HG03442 (cell line): ENCODE measurements around the gene CRYBB2.
"Not testable (repeated sequence)": the region's sequence is repeated elsewhere in the genome, so short reads cannot be mapped to it uniquely, and the experiment has no call there.

Source experiments
- ATAC-seq: cut with Tn5 transposase; IDR thresholded peaks from one replicate; pipeline ENCODE4 v1.9.1; 2021; ENCODE audit warnings: mild to moderate bottlenecking, moderate library complexity; ENCODE audit not compliant: unreplicated experiment

CRYBB2 gene

DNA sequence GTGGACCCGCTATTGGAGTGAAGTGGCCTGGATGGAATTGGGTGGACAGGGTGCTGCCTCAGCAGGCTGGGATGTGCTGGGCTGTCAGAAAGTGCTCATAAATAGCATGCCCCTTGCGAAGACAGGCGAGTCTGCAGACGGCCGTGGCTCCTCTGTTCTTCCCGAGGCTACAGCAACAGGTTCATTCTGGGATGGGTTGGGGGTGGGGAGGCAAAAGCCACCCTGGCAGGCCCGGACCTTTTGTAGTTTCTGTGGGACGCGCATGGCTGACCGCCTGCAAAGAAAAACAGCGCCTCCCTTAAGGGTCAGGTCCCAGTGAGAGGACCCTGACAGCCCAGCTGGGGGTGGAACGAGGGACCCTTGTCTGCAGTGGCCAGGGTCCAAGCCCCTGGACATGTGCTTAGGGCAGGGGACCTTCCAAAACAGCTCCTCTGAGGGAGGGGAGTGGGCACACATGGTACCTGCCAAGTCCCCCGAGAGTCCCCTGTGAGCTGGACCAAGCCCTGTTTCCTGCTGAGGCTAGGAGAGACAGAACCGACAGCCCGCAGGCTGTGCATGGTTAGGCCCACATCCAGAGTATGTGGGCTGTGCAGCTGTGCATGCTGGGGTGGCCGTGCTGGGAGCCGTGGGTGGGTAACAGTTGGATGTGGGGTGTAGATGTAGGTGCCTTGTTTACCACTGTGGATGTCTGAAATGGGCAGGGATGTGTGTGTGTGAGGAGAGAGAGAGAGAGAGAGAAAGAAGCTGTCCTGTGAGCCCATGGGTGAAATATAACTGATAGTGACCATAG is 19.5 kb upstream of the CRYBB2 start, which contains the start of gene CRYBB3:
Gene CRYBB3, plus strand, starts transcription at position 128 of the 790 bp plus-strand sequence. CDS start 1,539 bp downstream, outside the sequence.
- no peak for ATAC-seq

DNA sequence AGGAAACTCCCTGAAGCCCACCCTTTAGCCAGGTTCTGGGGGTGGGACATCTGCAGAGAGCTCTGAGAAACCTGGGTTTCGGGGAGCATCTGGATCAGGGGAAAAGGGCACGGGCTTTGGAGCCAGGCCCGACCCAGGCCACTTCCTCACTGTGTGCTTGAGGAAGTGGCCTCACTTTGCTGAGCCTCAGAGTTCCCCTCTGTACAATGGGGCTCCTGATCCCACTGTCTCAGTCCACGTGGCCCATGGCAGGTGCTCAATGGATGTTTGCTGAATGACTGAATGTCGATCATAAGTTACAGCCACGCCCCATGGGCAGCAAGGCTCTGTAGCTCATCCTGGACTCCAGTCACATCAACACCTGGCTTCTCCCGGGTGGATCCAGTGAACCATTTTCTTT is 18.5 kb upstream of the CRYBB2 start:
- ATAC-seq: no peak

DNA sequence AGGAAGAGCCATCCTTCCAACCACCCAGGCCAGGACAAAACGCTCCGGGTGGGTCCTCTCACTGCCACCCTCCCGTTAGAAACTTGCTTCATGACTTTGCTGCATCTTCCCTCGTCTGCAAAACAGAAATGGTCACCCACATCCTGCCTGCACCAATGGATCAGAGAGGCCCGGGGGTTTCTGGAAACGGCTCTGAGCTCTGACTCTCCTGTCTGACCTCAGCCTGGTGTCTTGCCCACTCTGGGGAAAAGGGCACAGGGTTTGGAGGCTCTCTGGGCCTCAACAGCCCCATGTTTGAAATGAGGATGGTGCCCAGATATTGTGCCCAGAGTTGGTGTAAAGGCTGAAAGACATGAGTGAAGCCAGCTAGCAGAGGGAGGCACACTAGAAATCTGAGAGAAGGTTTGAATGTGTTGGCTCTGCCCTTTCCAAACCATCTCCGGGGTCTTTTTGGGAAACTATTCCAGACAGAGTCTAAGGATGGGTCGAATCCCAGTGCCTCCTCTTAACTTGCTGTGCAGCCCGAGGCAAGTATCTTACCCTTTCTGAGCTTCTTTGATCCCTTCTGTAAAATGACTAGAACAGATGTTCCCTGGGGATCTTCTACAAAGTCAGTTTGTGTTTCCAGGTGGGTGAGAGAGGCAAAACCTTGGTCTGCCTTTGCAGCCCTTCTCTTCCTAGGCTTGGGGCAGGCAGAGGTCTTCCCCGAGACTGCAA is 17.7 kb upstream of the CRYBB2 start:
- no peak for ATAC-seq

DNA sequence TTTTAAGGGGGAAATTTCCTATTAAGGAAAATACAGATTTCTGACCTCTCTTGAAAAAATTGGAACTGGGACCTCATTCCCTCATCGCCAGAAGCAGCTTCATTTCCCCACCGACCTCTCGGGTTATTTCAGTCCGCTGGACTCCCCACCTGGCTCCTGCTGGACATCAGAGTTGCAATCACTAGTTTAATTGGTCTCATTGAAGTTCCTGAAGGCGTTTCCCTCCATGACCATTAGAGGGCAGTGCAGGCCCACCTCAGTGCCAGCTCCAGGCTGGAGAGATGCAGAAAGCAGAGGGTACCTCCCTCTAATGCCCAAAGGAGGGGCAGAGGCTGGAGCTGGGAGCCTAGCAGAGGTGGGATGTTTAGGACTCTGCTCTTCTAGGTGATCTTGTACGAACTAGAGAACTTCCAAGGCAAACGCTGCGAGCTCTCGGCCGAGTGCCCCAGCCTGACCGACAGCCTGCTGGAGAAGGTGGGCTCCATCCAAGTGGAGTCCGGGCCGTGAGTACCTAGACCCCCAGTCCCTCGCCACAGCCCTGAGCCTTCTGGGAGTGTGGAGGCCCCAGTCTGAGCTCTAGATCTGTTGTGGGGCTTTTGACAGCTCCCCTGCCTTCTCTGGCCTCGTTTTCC is 17.0 kb upstream of the CRYBB2 start:
- no peak for ATAC-seq

DNA sequence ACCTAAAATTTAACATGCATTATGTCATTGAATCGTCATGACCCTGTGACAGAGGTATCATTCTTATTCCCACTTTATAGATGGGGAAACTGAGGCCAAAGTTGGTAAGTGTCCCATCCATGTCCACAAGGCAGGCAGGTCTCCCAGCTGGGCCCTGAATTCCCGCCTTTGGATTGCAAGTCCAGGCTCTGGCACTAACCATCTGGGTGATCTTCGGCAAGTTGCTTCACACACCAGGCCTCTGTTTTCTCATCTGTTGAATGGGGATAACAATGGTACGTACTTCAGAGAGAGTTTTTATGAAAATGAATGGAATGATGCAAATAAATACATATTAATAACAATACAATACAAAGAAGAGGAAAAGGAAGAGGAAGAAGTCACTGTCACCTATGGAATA is 16.4 kb upstream of the CRYBB2 start:
- no peak for ATAC-seq

DNA sequence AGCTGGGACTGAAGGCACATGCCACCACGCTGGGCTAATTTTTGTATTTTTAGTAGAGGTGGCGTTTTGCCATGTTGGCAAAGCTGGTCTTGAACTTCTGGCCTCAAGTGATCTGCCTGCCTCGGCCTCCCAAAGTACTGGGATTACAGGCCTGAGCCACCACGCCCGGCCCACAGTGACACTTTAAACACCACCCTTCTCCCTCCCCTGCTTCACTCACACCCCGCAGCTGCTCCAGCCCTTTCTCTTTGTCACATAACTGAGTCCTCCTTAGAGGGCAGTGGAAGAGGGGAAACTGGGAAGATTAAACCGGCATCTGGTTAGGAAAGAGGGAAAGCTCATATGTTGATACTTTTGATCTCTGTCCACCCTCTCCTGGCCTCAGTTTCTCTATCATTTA is 14.9 kb upstream of the CRYBB2 start:
- ATAC-seq: not testable (repeated sequence)

DNA sequence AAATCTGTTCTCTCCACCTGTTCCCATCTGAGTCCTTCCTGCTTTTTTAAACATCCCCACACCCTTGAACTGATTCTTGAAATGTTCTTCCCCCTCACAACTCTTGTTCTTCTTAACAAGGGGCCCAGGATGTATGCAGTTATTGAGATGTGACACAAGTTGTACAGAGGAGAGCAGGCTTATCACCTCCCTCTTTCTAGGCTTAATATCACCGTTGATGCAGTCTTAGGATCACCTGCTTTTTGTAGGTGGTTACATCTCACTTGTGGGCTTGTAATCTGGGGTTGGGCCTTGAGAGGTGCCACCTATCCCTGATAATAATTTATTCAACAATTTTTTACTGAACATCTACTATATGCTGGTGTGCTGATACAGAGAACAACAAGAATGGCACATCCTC is 13.6 kb upstream of the CRYBB2 start:
- ATAC-seq: no peak

DNA sequence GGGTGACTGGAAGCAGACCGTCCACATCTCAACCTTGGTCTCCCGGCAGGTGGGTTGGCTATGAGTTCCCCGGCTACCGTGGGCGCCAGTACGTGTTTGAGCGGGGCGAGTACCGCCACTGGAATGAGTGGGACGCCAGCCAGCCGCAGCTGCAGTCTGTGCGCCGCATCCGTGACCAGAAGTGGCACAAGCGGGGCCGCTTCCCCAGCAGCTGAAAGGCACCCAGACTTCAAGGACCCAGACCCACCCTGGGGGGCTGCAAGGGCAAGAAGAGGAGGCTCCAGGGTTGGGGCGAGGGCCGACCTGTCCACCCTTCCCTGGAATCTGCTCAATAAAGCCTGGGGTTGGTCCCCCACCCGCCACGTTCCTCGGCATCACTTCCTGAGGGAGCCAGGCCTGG is 12.4 kb upstream of the CRYBB2 start:
- ATAC-seq: no peak

DNA sequence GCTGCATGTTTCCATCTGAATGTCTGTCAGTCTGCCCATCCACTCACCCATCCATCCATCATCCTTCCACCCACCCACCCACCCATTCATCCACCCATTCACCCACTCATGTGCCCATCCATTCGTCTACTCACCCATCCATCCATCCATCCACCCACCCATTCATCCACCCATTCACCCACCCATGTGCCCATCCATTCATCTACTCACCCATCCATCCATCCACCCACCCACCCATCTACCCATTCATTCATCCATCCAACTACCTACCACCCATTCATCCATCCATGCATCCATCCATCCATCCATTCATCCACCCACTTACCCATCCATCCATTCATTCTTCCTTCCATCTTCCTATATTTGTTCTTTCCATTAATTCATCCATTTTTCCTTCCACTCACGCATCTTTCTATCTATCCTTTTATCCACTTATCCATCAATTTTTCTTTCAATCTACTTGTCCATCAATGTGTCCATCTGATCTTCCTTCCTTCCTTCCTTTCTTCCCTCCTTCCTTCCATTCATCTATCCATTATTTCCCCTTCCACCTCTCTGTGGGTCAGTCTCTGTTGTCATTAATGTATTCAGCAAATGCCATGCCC is 11.8 kb upstream of the CRYBB2 start:
- no peak for ATAC-seq

DNA sequence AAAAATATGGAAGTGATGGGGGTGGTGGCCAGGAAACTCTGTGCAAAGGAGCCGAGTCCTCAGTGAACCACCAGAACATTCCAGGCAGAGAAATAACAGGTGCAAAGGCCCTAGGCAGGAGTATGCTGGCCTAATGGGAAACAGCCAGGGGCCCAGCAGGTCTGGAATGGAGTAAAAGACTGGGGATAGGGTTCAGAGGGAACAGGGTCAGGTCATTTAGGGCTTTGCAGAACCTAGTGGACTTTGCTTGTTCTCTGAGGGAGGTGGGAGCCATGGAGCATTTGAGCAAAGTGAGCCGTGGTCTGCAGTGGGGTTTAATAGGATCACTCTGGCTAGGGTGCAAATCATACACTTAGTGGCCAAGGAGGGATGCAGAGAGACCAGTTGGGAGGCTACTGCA is 11.1 kb upstream of the CRYBB2 start:
- no peak for ATAC-seq

DNA sequence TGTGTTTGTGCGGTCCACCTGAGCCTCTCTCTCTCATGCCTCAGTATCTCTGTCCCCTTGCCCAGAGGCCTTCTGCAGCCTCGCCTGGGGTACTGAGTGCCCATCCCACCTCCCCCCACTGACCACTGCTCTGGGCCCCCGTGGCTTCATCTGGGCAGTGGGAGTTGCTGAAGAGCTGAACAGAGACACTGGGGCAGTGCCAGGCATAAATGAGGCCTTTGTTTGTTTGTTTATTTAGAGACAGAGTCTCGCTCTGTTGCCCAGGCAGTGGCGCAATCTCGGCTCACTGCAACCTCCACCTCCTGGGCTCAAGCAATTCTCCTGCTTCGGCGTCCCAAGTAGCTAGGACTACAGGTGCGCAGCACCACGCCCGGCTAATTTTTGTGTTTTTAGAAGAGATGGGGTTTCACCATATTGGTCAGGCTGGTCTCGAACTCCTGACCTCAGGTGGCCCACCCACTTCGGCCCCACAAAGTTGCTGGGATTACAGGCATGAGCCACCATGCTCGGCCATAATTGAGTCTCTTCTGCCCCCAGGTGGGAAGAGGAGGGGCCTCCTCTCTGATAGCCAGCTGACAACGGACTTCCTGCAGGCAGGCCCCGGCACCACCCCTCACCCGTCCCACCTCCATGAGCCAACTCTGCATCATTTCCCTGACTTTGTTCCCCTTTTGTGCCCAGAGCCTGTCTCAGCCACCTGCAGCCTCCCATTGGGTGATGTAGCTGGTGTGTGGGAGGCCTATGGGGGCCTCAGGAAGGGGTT is 10.5 kb upstream of the CRYBB2 start:
- no peak for ATAC-seq

DNA sequence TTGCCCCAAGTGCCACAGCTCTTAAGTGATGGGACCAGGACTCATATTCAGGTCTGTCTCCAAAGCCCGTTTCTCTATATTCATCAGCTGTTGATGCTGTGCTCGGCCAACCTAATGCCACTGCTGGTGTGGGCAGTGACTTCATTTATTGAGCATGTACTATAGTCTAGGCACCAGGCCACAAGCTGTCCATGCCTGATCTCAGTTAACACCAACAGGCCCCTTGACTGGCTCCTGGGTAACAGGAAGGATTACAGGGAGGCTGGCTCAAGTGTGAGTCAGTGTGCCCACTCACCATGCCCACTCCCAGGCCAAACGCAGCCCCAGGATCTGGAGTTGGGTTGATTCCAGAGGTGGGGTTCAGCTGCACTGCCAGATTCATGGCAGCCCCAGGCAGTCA is 8.6 kb upstream of the CRYBB2 start:
- no peak for ATAC-seq

DNA sequence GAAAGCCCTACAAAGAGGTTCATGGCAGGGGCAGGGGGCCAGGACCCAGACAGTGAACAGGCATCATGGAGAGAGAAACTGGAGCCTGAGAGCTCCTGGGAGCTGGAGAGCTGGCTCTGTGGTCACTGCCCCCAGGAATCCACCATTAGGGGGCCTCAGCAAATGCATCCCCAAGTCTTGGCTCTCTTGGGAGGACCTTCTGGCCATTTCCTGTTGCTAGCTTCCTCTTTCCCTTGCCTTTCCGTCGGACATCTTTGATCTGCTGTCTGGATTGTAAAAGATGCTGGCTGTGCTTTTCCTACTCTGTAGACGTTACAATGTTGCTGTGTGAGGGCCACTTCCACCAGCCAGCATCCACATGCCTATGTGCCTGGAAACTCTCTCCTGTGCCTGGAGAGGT is 7.1 kb upstream of the CRYBB2 start:
- no peak for ATAC-seq

DNA sequence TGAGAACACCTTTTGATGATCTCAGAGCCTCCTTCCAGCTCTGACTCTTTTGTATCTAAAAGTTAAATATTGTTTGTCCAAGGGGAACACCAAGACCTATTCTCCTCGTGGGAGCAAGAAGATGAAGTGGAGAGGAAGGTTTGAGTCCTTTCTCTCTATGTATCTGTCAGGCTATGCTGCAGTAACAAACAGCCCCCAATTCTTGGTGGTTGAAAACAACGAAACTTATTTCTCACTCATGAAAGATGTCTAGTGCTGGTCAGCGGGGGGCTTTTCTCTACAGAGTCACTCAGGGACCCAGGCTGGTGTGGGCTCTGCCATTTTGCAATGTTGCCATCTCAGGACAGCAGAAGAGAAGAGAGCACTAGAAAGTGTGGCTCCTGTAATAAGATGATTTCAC is 6.2 kb upstream of the CRYBB2 start:
- ATAC-seq: no peak

DNA sequence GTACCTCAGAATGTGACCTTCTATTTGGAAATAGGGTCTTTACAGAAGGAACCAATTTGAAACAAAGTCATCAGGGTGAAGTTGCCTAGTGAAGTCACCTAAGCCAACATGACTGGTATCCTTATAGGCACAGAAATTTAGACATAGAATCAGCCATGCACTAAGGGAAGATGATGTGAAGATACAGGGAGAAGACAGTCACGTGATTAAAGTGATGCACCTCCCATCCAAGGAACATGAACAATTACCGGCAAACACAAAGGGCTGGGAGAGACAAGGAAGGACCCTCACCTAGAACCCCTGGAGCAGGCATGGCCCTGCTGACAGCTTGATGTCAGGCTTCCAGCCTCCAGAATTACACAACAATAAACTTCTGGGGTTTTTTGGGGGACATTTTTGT is 3.2 kb upstream of the CRYBB2 start:
- ATAC-seq: no peak

DNA sequence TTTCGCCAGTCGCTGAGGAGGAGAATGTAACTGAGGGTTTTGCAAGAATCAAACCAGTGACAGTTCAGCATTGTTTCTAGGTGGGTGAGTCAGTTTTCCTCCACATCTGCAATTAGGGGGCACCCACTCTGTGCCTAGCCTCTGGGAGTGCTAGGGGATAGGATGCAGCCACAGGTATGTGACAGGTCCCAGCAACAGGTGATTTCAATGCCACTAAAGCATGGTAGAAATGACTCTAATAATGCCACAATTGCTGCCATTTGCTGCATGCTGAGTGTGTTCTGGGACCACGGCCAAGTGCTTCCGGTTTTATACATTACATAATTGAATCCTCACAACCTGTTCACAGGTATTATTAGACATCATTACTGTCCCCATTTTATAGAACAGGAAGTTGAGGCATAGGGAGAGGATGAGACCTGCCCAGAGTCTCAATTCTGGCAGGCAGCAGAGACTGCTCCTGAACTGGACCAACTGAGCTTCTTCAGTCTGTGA is 556 bp downstream of the CRYBB2 start:
- ATAC-seq: no peak

DNA sequence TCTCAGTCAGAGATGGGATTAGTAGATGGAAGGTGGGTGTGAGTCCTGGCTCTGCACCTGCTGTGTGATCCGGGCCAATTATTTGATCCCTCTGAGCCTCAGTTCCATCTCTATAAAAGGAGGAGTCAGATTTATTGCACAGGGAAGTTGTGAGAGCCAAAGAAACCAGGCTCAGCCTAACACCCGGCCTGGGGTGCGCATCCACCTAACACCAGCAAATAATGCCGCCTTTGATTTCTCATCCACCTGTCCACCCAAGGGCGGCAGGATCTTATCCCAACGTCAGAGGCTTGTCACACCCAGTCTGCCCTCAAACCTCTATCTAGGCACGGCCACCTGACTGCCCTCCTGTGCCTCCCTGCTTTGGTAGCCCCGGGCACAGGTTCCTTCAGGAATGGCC is 2.4 kb downstream of the CRYBB2 start:
- no peak for ATAC-seq

DNA sequence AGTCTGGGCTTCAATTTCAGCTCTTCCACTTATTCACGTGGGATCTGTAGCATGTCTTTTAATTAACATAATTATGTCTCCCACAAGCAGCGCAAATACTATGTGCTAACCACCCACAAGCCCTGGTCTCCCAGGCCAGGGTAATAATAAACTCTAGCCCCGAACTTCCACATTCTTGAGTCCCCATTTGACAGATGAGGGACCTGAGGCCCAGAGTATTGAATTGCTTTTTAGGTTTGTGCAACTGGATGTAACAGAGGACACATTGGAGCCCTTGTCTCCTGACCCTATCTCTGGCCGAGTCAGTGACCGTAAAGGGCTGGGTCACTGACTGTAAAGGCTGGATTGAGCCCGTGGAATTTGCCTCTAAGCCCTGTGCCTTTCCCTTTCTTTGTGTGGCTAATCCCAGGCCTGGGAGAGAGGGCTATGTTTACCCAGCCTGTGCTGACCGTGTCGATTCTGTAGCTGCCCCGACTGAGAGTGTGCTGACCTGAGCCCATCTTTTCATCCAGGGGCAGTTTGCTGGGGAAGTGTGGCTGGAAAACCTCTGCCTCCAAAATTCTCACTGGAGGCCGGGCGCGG is 3.9 kb downstream of the CRYBB2 start:
- no peak for ATAC-seq

DNA sequence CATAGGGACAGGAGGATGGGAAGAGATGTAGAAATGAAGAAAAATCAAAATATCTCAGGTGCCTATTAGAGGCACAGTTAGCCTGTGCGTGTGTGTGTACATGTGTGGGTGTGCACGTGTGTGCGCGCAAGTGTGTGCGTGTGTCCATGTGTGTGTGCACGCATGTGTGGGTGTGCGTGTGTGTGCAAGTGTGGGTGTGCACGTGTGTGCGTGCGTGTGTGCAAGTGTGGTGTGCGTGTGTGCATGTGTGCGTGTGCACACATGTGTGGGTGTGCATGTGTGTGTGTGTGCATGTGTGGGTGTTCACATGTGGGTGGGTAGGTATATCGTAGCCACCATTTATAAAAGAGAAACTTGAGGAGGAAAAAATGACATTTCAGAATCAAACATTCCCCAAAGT is 9.4 kb downstream of the CRYBB2 start:
- ATAC-seq: no peak

DNA sequence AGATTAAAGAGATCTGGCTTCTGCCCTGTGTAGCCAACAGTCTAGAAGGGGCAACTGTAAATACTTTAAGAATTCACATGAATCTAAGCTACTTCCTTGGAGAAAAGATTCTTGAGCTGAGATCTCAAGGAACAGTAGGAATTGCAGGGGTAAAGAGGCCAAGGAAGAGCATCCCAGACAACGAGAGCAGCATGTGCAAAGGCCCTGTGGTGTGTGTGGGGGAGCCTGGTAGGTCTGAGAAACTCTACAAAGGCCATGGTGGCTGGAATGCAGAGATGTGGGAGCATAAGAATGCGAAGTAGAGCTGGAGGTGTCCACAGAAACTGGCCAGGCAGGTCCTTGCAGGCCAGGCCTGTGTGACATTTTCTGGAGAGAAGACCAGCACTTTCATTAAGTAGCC is 11.3 kb downstream of the CRYBB2 start:
- not testable (repeated sequence) for ATAC-seq
